ENCODE measurements around the gene NPDC1.

DNA sequence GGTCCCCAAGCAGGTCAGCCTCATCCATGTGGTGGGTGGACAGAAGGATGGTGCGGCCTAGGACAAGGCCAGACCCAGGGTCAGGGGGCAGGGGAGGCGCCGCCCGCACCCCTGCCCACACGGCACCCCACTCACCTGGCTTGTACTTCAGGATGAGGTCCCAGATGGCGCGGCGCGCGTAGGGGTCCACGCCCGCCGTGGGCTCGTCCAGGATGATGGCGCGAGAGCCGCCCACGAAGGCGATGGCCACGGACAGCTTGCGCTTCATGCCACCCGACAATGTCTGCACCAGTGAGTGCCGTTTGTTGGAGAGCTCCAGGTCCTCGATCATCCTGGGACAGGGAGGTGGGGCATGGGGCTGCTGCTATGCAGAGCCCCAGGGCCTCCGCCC is 30.4 kb downstream of the NPDC1 start:
- TF ChIP-seq, protein P1, sequence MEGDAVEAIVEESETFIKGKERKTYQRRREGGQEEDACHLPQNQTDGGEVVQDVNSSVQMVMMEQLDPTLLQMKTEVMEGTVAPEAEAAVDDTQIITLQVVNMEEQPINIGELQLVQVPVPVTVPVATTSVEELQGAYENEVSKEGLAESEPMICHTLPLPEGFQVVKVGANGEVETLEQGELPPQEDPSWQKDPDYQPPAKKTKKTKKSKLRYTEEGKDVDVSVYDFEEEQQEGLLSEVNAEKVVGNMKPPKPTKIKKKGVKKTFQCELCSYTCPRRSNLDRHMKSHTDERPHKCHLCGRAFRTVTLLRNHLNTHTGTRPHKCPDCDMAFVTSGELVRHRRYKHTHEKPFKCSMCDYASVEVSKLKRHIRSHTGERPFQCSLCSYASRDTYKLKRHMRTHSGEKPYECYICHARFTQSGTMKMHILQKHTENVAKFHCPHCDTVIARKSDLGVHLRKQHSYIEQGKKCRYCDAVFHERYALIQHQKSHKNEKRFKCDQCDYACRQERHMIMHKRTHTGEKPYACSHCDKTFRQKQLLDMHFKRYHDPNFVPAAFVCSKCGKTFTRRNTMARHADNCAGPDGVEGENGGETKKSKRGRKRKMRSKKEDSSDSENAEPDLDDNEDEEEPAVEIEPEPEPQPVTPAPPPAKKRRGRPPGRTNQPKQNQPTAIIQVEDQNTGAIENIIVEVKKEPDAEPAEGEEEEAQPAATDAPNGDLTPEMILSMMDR (IDR thresholded peaks at IDR 0.05; ENCODE audit: control extremely low read depth in 1 of 3, insufficient read depth in 1 of 3, low read depth in 1 of 3, low read length in 3 of 3): no peak
- TF ChIP-seq KDM1A (IDR thresholded peaks at IDR 0.05; ENCODE audit: borderline replicate concordance, low read length): no peak
- no peak for TF ChIP-seq ATF3 (IDR thresholded peaks at IDR 0.05; ENCODE audit: insufficient read depth, low read depth, low read length)
- TF ChIP-seq, protein P2, sequence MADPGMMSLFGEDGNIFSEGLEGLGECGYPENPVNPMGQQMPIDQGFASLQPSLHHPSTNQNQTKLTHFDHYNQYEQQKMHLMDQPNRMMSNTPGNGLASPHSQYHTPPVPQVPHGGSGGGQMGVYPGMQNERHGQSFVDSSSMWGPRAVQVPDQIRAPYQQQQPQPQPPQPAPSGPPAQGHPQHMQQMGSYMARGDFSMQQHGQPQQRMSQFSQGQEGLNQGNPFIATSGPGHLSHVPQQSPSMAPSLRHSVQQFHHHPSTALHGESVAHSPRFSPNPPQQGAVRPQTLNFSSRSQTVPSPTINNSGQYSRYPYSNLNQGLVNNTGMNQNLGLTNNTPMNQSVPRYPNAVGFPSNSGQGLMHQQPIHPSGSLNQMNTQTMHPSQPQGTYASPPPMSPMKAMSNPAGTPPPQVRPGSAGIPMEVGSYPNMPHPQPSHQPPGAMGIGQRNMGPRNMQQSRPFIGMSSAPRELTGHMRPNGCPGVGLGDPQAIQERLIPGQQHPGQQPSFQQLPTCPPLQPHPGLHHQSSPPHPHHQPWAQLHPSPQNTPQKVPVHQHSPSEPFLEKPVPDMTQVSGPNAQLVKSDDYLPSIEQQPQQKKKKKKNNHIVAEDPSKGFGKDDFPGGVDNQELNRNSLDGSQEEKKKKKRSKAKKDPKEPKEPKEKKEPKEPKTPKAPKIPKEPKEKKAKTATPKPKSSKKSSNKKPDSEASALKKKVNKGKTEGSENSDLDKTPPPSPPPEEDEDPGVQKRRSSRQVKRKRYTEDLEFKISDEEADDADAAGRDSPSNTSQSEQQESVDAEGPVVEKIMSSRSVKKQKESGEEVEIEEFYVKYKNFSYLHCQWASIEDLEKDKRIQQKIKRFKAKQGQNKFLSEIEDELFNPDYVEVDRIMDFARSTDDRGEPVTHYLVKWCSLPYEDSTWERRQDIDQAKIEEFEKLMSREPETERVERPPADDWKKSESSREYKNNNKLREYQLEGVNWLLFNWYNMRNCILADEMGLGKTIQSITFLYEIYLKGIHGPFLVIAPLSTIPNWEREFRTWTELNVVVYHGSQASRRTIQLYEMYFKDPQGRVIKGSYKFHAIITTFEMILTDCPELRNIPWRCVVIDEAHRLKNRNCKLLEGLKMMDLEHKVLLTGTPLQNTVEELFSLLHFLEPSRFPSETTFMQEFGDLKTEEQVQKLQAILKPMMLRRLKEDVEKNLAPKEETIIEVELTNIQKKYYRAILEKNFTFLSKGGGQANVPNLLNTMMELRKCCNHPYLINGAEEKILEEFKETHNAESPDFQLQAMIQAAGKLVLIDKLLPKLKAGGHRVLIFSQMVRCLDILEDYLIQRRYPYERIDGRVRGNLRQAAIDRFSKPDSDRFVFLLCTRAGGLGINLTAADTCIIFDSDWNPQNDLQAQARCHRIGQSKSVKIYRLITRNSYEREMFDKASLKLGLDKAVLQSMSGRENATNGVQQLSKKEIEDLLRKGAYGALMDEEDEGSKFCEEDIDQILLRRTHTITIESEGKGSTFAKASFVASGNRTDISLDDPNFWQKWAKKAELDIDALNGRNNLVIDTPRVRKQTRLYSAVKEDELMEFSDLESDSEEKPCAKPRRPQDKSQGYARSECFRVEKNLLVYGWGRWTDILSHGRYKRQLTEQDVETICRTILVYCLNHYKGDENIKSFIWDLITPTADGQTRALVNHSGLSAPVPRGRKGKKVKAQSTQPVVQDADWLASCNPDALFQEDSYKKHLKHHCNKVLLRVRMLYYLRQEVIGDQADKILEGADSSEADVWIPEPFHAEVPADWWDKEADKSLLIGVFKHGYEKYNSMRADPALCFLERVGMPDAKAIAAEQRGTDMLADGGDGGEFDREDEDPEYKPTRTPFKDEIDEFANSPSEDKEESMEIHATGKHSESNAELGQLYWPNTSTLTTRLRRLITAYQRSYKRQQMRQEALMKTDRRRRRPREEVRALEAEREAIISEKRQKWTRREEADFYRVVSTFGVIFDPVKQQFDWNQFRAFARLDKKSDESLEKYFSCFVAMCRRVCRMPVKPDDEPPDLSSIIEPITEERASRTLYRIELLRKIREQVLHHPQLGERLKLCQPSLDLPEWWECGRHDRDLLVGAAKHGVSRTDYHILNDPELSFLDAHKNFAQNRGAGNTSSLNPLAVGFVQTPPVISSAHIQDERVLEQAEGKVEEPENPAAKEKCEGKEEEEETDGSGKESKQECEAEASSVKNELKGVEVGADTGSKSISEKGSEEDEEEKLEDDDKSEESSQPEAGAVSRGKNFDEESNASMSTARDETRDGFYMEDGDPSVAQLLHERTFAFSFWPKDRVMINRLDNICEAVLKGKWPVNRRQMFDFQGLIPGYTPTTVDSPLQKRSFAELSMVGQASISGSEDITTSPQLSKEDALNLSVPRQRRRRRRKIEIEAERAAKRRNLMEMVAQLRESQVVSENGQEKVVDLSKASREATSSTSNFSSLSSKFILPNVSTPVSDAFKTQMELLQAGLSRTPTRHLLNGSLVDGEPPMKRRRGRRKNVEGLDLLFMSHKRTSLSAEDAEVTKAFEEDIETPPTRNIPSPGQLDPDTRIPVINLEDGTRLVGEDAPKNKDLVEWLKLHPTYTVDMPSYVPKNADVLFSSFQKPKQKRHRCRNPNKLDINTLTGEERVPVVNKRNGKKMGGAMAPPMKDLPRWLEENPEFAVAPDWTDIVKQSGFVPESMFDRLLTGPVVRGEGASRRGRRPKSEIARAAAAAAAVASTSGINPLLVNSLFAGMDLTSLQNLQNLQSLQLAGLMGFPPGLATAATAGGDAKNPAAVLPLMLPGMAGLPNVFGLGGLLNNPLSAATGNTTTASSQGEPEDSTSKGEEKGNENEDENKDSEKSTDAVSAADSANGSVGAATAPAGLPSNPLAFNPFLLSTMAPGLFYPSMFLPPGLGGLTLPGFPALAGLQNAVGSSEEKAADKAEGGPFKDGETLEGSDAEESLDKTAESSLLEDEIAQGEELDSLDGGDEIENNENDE (IDR thresholded peaks at IDR 0.05; ENCODE audit: insufficient replicate concordance, low read length): no peak
- no peak for TF ChIP-seq CBX5 (IDR thresholded peaks at IDR 0.05; ENCODE audit: low read depth, low read length)
- no peak for TF ChIP-seq TEAD4 (IDR thresholded peaks at IDR 0.05; ENCODE audit: low read depth, low read length)
